Measurements from ENCODE around the gene C9orf78.

C9orf78 gene

GRCh38 chr9:129845373-129845772 lies 10.3 kb upstream of the C9orf78 start:
- TF ChIP-seq CTCF (conservative IDR thresholded peaks at IDR 0.05), result no peak
- H3K27ac ChIP-seq, result no peak overlapping the region

GRCh38 chr9:129841071-129841470 lies 6.0 kb upstream of the C9orf78 start:
- TF ChIP-seq CTCF (conservative IDR thresholded peaks at IDR 0.05), result no peak; the same call in 1 of the 2 replicates
- H3K27ac ChIP-seq, result peak overlapping the region; percentile 53

- no peak for TF ChIP-seq CTCF (conservative IDR thresholded peaks at IDR 0.05)
Observed at GRCh38 chr9:129840034-129840433, 5.0 kb upstream of the C9orf78 start.

GRCh38 chr9:129839324-129840023 lies 4.4 kb upstream of the C9orf78 start:
- H3K27ac ChIP-seq, result peak overlapping the region; percentile 53
- TF ChIP-seq CTCF (conservative IDR thresholded peaks at IDR 0.05), result no peak

More at GRCh38 chr9:129840034-129840433, 5.0 kb upstream of the C9orf78 start:
- peak overlapping the region; percentile 53 for H3K27ac ChIP-seq

- no peak for TF ChIP-seq CTCF (conservative IDR thresholded peaks at IDR 0.05)
- peak overlapping the region; percentile 53 for H3K27ac ChIP-seq
Observed at GRCh38 chr9:129838707-129839259, 3.7 kb upstream of the C9orf78 start.

- H3K27ac ChIP-seq, result peak overlapping the region; percentile 88; the same call in 1 of the 2 replicates
- no peak for TF ChIP-seq CTCF (conservative IDR thresholded peaks at IDR 0.05)
Observed at GRCh38 chr9:129836311-129837007, 1.4 kb upstream of the C9orf78 start.

- TF ChIP-seq CTCF (conservative IDR thresholded peaks at IDR 0.05), result no peak
- H3K27ac ChIP-seq, result peak overlapping the region; percentile 88
Observed at GRCh38 chr9:129835860-129836223, 767 bp upstream of the C9orf78 start.

All from VCaP (cell line).